SHP77 (cell line): ENCODE data around the gene NUP155.
"Not testable (repeated sequence)": the region's sequence is repeated elsewhere in the genome, so short reads cannot be mapped to it uniquely, and the experiment has no call there.

Source experiments
- DNase-seq, 2 experiments: peaks; one replicate each; lab custom pipeline; 2025; lab: John Stamatoyannopoulos, UW

The NUP155 gene

GRCh38 chr5:37370864-37371726 lies at the start of gene NUP155:
Gene NUP155, minus strand, starts transcription at chr5:37371106. Its CDS starts 129 bp downstream, at chr5:37370977.
- peak; percentile 99 to 100 for DNase-seq

DNA sequence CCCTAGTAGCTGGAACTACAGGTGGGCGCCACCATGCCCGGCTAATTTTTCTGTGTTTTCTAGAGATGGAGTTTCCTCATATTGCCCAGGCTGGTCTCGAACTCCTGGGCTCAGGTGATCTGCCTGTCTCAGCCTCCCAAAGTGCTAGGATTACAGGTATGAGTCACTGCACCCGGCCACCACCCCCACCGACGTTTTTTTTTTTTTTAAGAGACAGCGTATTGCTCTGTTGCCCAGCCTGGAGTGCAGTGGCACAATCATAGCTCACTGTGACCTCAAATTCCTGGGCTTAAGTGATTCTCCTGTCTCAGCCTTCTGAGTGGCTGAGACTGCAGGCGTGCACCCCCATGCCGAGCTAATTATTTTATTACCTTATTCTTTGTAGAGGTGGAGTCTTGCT lies 46.4 kb upstream of the NUP155 start:
- no peak for DNase-seq

DNA sequence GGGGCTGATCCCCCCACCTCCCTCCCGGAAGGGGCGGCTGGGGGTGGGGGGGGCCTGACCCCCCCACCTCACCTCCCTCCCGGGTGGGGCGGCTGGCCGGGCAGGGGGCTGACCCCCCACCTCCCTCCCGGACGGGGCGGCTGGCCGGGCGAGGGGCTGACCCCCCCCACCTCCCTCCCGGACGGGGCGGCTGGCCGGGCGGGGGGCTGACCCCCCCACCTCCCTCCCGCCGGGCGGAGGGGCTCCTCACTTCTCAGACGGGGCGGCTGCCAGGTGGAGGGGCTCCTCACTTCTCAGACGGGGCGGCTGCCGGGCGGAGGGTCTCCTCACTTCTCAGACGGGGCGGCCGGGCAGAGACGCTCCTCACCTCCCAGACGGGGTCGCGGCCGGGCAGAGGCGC lies 44.5 kb upstream of the NUP155 start:
- DNase-seq, result not testable (repeated sequence)

DNA sequence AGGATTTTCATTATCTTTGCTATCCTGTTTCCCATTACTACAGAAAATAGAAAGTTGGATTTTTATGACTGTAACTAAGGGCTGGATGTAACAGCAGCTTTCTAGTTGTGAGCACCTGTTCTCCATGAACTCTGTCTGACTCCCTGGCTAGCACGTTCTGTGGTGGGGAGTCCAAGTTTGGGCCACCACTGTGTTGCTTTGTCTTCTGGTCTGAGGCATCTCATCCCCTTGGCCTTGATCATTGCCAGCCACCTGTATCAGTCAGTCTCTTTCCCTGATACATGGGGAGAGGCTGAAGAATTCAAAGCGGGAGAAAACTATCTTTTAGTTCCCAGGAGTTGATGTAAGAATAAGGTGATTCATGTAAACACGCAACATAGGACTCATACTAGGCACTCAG lies 41.6 kb upstream of the NUP155 start:
- DNase-seq, result no peak

- DNase-seq, result no peak
Measured at GRCh38 chr5:37400501-37400900, 29.6 kb upstream of the NUP155 start.

DNA sequence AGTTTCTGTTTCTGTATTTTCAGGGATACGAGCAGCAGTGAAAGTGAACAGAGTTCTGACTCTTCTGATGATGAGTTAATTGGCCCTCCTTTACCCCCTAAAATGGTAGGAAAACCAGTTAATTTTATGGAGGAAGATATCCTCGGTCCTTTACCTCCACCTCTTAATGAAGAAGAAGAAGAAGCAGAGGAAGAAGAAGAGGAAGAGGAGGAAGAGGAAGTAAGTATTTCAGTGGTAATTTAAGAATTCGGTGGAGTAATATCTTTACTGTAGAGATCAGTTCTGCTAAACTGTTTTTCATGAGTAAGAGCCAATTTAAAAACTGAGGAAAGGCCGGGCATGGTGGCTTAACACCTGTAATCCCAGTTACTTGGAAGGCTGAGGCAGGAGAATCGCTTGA lies 25.4 kb upstream of the NUP155 start:
- DNase-seq, result no peak

DNA sequence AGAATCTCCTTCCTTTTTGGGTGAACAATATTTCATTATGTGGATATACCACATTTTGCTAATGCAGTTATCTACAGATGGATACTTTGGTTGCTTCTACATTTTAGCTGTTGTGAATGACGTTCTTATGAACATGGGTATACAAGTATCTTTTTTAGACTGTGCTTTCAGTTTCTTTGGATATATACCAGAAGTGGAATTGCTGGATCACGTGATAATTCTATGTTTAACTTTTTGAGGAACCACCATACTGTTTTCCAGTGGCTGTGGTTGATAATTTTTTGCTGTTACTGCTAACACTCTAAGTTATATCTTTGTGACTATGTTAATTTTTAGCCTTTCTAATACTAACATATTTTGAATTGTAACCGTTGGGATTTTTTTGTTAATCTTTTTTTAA lies 20.7 kb upstream of the NUP155 start:
- DNase-seq, result no peak

DNA sequence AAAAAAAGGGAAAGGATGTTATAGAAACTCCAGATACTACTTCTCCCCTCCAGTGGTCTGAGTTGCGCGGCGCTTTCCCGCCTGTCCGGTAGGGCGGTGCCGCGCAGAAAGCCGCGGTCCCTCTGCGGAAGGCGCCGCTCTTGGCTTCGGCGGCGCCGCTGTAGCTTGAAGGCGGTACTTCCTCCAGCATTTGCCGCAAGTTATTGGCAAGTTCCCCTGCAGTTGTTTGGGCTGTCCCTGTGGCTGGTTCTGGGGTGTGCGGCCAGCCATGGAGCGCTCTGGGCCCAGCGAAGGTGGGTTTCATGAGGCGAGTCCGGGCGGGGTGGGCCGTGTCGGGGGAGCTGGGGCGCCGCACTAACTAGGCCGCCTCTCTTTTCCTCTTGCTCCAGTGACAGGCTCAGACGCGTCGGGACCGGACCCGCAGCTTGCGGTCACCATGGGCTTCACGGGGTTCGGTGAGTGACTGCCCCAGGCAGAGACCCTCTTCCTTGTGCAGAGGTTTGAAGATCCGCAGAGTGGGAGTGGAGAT lies 8.3 kb upstream of the NUP155 start, which contains the start of gene WDR70:
Gene WDR70, plus strand, starts transcription at position 219 of the 529 bp plus-strand sequence. Its CDS starts 50 bp downstream, at position 269.
- peak; percentile 85 to 94 for DNase-seq

DNA sequence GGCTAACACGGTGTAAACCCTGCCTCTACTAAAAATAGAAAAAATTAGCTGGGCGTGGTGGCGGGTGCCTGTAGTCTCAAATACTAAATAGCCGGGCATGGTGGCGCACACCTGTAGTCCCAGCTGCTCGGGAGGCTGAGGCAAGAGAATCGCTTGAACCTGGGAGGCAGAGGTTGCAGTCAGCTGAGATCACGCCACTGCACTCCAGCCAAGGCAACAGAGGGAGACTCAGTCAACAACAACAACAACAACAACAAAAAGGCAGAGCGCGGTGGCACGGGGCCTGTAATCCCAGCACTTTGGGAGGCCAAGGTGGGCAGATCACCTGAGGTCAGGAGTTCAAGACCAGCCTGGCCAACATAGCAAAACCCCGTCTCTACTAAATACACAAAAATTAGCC lies 7.2 kb upstream of the NUP155 start:
- not testable (repeated sequence) for DNase-seq

DNA sequence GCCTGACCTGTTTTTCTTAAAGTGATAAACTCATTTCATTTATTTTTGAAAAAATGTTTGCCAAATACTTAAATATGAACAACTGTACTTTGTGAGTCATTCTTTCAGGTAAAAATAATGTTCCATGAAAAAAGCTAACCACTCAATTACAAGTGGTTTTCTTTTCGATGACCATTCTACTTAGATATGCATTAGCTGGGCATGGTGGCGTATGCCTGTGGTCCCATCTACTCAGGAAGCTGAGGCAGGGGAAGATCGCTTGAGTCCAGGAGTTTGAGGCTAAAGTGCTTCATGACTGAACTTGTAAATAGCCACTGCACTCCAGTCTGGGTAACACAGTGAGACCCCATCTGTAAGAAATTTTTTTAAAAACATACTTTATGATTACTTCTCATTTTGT lies 4.2 kb upstream of the NUP155 start:
- DNase-seq, result no peak

DNA sequence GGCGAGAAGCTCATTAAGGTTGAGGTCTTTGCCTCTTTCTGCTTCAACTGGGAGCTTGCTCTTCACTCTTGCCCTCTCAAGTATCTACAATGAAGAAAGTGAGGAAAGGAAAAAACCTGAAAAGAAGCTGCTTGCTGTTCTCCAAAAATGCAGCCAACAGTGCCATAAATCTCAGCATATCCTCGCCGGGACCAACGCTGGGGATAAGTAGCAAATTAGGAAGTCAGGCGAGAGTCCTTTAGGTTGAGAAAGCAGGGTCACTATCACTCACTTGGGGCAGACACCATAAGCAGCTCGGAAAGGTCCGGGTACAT lies 399 bp downstream of the NUP155 start:
- no peak for DNase-seq

GRCh38 chr5:37355161-37355560 lies 15.7 kb downstream of the NUP155 start:
- no peak for DNase-seq

DNA sequence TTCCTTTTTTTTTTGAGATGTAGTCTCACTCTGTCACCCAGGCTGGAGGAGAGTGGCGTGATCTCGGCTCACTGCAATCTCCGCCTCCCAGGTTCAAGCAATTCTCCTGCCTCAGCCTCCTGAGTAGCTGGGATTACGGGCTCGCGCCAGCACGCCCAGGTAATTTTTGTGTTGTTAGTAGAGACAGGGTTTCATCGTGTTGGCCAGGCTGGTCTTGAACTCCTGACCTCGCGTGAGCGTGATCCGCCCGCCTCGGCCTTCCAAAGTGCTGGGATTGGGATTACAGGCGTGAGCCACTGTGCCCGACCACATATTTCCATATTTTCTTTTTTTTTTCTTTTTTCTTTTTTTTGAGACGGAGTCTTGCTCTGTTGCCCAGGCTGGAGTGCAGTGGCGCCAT lies 28.2 kb downstream of the NUP155 start:
- not testable (repeated sequence) for DNase-seq

DNA sequence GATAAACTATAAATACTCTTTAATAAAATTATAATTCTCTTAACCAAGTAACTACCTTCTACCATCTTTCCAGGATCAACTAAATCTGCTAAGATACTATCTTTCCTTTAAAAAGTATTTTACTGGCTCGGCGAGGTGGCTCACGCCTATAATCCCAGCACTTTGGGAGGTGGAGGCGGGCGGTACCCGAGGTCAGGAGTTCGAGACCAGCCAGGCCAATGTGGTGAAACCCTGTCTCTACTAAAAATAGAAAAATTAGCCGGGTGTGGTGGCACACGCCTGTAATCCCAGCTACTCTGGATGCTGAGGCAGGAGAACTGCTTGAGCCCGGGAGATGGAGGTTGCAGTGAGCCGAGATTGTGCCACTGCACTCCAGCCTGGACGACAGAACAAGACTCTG lies 36.2 kb downstream of the NUP155 start:
- DNase-seq, result not testable (repeated sequence)

DNA sequence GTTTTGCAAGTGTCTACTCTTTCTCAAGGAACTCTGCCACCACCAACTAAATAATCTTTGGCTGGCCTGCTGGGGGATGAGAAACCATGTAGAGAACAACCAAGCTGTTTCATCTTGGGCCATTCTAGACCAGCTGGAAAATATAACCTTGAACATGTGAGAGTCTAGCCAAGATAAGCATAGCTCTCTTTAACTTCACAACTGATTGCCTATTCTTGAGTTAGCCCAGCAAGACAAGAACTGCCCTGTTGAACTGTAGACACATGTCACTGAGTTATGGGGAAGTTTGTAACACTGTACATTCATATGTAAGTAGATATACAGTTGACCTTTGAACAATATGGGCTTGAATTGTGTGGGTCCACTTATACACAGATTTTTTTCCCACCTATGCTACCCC lies 44.4 kb downstream of the NUP155 start:
- no peak for DNase-seq

- DNase-seq, result no peak
Measured at GRCh38 chr5:37323607-37324006, 47.3 kb downstream of the NUP155 start.

GRCh38 chr5:37319037-37319782 lies 51.7 kb downstream of the NUP155 start:
- DNase-seq, result no peak

- DNase-seq, result no peak
Measured at GRCh38 chr5:37316027-37316426, 54.9 kb downstream of the NUP155 start.

- DNase-seq, result no peak
Measured at GRCh38 chr5:37310360-37310759, 60.5 kb downstream of the NUP155 start.

GRCh38 chr5:37308793-37309192 lies 62.1 kb downstream of the NUP155 start:
- DNase-seq, result no peak

GRCh38 chr5:37304888-37305287 lies 66.0 kb downstream of the NUP155 start:
- DNase-seq, result no peak

- not testable (repeated sequence) for DNase-seq
Measured at GRCh38 chr5:37296313-37296712, 74.6 kb downstream of the NUP155 start.

DNA sequence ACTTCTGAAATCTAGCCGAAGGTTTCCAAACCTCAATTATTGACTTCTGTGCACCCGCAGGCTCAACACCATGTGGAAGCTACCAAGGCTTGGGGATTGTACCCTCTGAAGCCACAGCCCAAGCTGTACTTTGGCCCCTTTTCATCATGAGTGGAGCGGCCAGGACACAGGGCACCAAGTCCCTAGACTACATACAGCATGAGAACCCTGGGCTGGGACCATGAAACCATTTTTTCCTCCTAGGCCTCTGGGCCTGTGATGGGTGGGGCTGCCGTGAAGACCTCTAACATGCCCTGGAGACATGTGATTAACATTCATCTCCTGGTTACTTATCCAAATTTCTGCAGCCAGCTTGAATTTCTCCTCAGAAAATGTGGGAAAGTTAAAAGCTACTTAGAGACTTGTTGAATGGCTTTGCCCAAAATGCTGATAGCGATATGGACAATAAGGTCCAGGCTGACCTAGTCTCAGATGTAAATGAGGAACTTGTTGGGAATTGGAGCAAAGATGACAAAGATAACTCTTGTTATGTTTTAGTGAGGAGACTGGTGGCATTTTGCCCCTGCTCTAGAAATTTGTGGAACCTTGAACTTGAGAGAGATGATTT lies 87.6 kb downstream of the NUP155 start:
- no peak for DNase-seq
